Smooth muscle cell (in vitro differentiated cells): ENCODE data around the gene PRM2. TPM values are rescaled to one million over a fixed set of nuclear protein-coding genes. Genes with fewer than 3 reads are reported as not detected.

ENCODE experiments used
- DNase-seq: peaks from one replicate; lab custom pipeline; 2025; ENCODE audit not compliant: unreplicated experiment; lab: John Stamatoyannopoulos, UW
- H2AFZ ChIP-seq: fragments of 200-600 bp; sonication (generic); 2 replicates; pipeline ENCODE4 v1.6.0; 2016; ENCODE audit warnings: antibody characterized with exemption, low read depth, mild to moderate bottlenecking
- H3F3A ChIP-seq: fragments of 200-600 bp; sonication (generic); 2 replicates; pipeline ENCODE4 v1.6.0; 2017; ENCODE audit warnings: antibody characterized with exemption, low read depth
- H3K27ac ChIP-seq: fragments of 200-600 bp; sonication (generic); 2 replicates; pipeline ENCODE4 v1.5.1; 2016; ENCODE audit warnings: low read depth, mild to moderate bottlenecking
- H3K27me3 ChIP-seq: fragments of 200-600 bp; sonication (generic); 2 replicates; pipeline ENCODE4 v1.6.1; 2016; ENCODE audit warnings: low read depth, mild to moderate bottlenecking
- H3K36me3 ChIP-seq: fragments of 200-600 bp; sonication (generic); 2 replicates; pipeline ENCODE4 v1.5.1; 2016; ENCODE audit warnings: low read depth
- H3K4me1 ChIP-seq: fragments of 200-600 bp; sonication (generic); 2 replicates; pipeline ENCODE4 v1.5.1; 2016; ENCODE audit warnings: low read depth
- H3K4me2 ChIP-seq: fragments of 200-600 bp; sonication (generic); 2 replicates; pipeline ENCODE4 v1.6.0; 2016; ENCODE audit warnings: mild to moderate bottlenecking
- H3K4me3 ChIP-seq: fragments of 200-600 bp; sonication (generic); 2 replicates; pipeline ENCODE4 v1.5.1; 2016; ENCODE audit warnings: mild to moderate bottlenecking
- H3K79me2 ChIP-seq: fragments of 200-600 bp; sonication (generic); 2 replicates; pipeline ENCODE4 v1.6.0; 2016; ENCODE audit warnings: low read depth, mild to moderate bottlenecking
- H3K9ac ChIP-seq: fragments of 200-600 bp; sonication (generic); 2 replicates; pipeline ENCODE4 v1.6.0; 2016; ENCODE audit warnings: low read depth
- H3K9me3 ChIP-seq: fragments of 200-600 bp; sonication (generic); replicated peaks from 2 replicates; pipeline ENCODE4 v1.5.1; 2016; ENCODE audit warnings: low read depth
- H4K20me1 ChIP-seq: fragments of 200-600 bp; sonication (generic); 2 replicates; pipeline ENCODE4 v1.6.0; 2016; ENCODE audit warnings: low read depth
- CTCF ChIP-seq: fragments of 200-600 bp; sonication (generic); IDR thresholded peaks from 2 replicates; pipeline ENCODE4 v1.5.1; 2017; ENCODE audit warnings: borderline replicate concordance, mild to moderate bottlenecking, antibody characterized with exemption; ENCODE audit not compliant: insufficient read depth, poor library complexity, severe bottlenecking
- WGBS: methylation state at CpG from one replicate; pipeline ENCODE4 v1.1.7; 2016; ENCODE audit warnings: low lambda C conversion rate; 5-methylcytosine and 5-hydroxymethylcytosine counted together
- polyA plus RNA-seq: library from polyadenylated mRNA; unstranded; fragments of >200 nt; fragmentation: Nextera tagmentation; extraction: Ambion mirVana; gene quantifications from 2 replicates; pipeline ENCODE4 v1.2.1, GENCODE V29; 2016
- total RNA-seq: library from RNA; depleted of rRNA; stranded (reverse); fragments of >200 nt; gene quantifications from 2 replicates; pipeline ENCODE4 v1.2.3, GENCODE V29; 2014

PRM2 gene
- total and polyA plus RNA-seq, 2 experiments from 2014 or later, result not detected

GRCh38 chr16:11306381-11306780 is 30.1 kb upstream of the PRM2 start:
- H3K9ac ChIP-seq, result no peak overlapping the region
- H4K20me1 ChIP-seq, result no peaks in the 10 kb centered on the region
- H3K9me3 ChIP-seq, result no peaks in the 10 kb centered on the region
- H3K4me2 ChIP-seq, result no peak overlapping the region
- no peak overlapping the region for H3K27ac ChIP-seq
- no peak overlapping the region for H3K4me3 ChIP-seq
- no peaks in the 10 kb centered on the region for H3K27me3 ChIP-seq
- H3K36me3 ChIP-seq, result no peaks in the 10 kb centered on the region
- no peak for DNase-seq
- WGBS, result 91% methylated on average over 8 of the region's 8 CpGs
- no peaks in the 10 kb centered on the region for H3F3A ChIP-seq
- H3K4me1 ChIP-seq, result no peaks in the 10 kb centered on the region
- no peak overlapping the region for H2AFZ ChIP-seq
- H3K79me2 ChIP-seq, result no peaks in the 10 kb centered on the region
- TF ChIP-seq CTCF, result no peak

- no peak for DNase-seq
- Histone ChIP-seq H3K4me3 (no peak overlapping the region), H3K36me3 (no peaks in the 10 kb centered on the region), H3K27ac (no peak overlapping the region), H3K9ac (no peak overlapping the region), H3F3A (no peaks in the 10 kb centered on the region), H3K4me1 (no peaks in the 10 kb centered on the region), H4K20me1 (no peaks in the 10 kb centered on the region), H3K27me3 (no peaks in the 10 kb centered on the region), H3K9me3 (no peaks in the 10 kb centered on the region), H2AFZ (no peak overlapping the region), H3K79me2 (no peaks in the 10 kb centered on the region), H3K4me2 (no peak overlapping the region)
- WGBS, result 76% methylated on average over 18 of the region's 18 CpGs
- TF ChIP-seq CTCF, result no peak
These were observed 27.3 kb upstream of the PRM2 start for GRCh38 chr16:11303405-11304138.

DNA sequence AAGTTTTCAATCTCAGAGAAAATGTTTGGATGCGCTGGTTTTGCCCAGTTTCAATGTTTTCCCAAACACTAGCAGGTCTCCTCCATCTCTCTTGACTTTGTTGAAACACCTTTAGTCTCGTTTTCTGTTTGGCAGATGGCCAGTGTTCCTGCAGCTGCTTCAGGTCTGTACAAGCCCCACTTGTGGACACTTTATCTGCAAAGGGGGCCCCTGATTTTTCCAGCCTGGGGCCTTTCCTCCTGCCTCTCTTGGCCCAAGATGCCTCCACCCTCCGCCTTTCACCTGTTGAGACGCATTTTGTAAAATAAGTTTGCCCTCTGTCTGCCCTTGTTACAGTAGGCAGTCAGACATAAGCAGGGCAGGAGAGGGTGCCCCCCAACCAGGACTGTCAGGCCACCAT is 26.7 kb upstream of the PRM2 start:
- TF ChIP-seq CTCF, result no peak
- no peaks in the 10 kb centered on the region for H3K4me1 ChIP-seq
- WGBS, result 90% methylated on average over 4 of the region's 4 CpGs
- H2AFZ ChIP-seq, result no peak overlapping the region
- H3K4me3 ChIP-seq, result no peak overlapping the region
- no peaks in the 10 kb centered on the region for H3K27me3 ChIP-seq
- no peak overlapping the region for H3K9ac ChIP-seq
- H3F3A ChIP-seq, result no peaks in the 10 kb centered on the region
- no peaks in the 10 kb centered on the region for H4K20me1 ChIP-seq
- H3K9me3 ChIP-seq, result no peaks in the 10 kb centered on the region
- no peak overlapping the region for H3K4me2 ChIP-seq
- no peaks in the 10 kb centered on the region for H3K36me3 ChIP-seq
- DNase-seq, result no peak
- no peaks in the 10 kb centered on the region for H3K79me2 ChIP-seq
- H3K27ac ChIP-seq, result no peak overlapping the region
